T-helper 1 cell (primary cell): Measurements from ENCODE around the gene SHISA6.

Experiments
- DNase-seq, 5 donors: peaks; one replicate each; pipeline ENCODE4 v3.0.0-alpha.2; 2012 to 2020

Gene SHISA6

GRCh38 chr17:11610999-11611566 lies 370.1 kb downstream of the SHISA6 start:
- no peak for DNase-seq

DNA sequence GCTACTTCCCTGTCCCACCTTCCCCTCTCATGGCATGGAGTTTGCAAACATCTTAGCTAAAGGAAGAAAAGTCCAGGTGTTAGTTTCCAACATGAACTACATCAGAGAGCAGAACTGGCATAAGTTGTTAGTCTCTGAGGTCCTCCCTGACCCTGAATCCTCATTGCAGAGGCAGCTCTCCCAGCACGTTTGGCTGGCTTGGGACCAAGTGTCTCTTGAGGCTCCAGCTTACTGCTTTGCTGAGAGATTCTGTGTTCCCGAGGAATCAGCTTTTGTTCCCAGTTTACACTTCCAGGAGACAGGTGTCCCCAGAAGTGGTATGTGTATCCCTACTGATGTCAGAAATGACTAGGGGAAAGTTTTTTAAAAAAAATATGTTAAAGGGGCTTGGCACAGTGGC lies 371.9 kb downstream of the SHISA6 start:
- DNase-seq = no peak
